Astrocyte of the cerebellum (primary cell): ENCODE measurements around the gene FSTL4.

ENCODE experiments used
- DNase-seq: peaks from one replicate; pipeline ENCODE4 v3.0.0-alpha.2; 2011; ENCODE audit warnings: low read depth
- H3K4me3 ChIP-seq: 2 replicates; pipeline ENCODE4 v1.5.1; 2011; ENCODE audit warnings: mild to moderate bottlenecking, low read depth, low read length, moderate library complexity
- CTCF ChIP-seq: IDR thresholded peaks from 2 replicates; pipeline ENCODE4 v1.5.1; 2012; ENCODE audit warnings: low read length, low read depth, moderate library complexity, mild to moderate bottlenecking; ENCODE audit errors: missing control alignments
- in situ Hi-C: cut with HindIII; loops from 2 replicates; pipeline ENCODE4 v1.10.0; 2017; ENCODE audit warnings: low sequenced_read_pairs

Gene FSTL4

DNA sequence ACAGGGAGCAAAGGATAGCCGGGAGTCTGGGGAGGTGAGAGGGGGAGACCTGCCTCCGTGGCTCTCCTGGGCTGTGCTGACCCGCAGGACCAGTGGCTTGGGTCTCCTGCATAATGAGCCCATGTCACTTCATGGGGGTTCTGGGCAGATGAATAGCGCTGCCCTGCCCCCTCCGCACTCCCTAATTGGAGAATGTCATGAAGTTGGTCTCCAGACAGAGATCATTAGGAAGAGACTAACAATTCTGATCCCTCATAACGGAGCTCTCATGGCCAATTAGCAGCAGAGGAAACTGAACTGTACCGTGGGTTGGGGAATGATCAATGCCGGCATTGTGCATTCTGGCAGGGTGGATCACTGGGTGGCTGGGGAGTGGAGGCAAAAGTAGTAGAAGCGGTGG lies 186.1 kb downstream of the FSTL4 start:
- no peak for DNase-seq
- no peak for TF ChIP-seq CTCF
- in situ Hi-C loops: loop anchor here (5.0 kb wide), 1 partner anchor 49 kb away; no protein-coding TSS in a partner anchor
- no peak overlapping the region for H3K4me3 ChIP-seq

DNA sequence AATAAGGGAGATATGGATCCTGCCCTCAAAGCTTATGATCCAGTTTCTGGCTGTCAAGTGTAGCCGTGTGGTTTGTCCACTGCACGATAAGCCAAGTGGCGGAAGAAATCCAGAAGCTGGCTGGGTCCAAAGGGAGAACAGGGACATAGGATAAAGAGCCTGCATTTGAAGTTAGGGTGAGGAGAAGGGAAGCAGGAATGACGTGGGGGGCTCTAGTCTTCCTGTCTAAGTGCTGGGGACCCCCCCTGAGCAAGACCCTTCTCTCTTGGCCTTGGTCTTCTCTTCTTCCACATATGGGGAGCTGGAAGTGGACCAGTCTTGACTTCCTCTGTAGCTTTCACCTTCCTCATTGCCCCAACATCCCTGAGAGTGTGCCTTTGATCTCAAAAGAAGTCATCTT lies 186.6 kb downstream of the FSTL4 start:
- no peak for TF ChIP-seq CTCF
- DNase-seq: no peak
- in situ Hi-C loops: loop anchor here (5.0 kb wide), 1 partner anchor 48 kb away; no protein-coding TSS in a partner anchor
- H3K4me3 ChIP-seq: no peak overlapping the region

DNA sequence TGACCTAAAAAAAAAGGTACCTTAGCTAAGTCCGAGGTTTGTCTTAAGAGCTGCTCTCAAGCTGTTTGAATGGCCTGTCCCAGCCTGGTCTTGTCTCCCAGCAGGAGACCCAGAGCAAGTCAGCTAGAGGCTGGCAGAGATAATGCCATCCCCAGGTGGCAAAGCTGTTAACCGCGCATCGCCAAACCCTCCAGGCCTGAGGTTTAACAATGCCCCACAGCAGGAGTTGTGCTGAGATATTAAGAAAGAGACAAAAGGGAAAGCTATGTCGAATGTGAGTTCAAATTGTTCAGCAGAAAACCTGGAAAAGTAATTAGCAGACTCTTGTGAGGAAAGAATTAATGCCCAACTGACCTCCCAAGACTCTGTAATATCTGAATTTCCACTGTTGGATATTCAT lies 187.1 kb downstream of the FSTL4 start:
- TF ChIP-seq CTCF: no peak

DNA sequence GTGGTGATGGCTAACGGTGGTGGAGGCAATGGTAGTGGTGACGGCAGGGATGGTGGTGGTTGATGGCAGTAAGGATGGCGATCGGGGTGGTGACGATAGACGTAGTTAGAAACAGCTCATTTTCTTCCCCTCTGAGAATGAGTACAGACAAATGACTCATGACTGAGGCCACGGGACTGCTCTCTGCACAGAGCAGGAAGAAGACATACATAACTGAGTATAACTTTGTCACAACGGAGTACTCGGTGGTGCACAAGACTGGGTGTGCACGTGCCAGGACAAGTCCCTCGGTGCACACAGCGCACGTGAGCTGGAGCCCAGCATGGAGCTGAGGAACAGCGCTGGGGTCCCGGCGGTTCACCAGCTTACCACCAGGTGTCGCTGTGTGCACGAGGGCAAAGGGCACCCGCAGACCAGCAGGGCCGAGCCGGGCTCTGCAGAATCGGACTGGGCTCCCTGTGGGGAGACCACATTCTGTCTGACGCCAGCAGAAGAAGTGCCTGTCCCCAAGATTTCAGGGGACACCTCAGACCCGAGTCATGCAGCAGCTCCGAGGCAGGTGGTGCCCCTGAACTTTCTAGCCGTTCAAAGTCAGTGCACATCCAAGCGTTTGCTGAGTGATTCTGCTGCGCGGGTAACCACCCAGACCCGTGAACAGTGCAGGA lies 188.6 kb downstream of the FSTL4 start:
- in situ Hi-C loops: no loop called here
- TF ChIP-seq CTCF: peak; percentile 74
- H3K4me3 ChIP-seq: no peak overlapping the region
- no peak for DNase-seq

More for the DNA sequence above, 187.1 kb downstream of the FSTL4 start:
- H3K4me3 ChIP-seq: no peak overlapping the region
- no peak for DNase-seq
- in situ Hi-C loops: loop anchor here (5.0 kb wide), 1 partner anchor 48 kb away; no protein-coding TSS in a partner anchor

DNA sequence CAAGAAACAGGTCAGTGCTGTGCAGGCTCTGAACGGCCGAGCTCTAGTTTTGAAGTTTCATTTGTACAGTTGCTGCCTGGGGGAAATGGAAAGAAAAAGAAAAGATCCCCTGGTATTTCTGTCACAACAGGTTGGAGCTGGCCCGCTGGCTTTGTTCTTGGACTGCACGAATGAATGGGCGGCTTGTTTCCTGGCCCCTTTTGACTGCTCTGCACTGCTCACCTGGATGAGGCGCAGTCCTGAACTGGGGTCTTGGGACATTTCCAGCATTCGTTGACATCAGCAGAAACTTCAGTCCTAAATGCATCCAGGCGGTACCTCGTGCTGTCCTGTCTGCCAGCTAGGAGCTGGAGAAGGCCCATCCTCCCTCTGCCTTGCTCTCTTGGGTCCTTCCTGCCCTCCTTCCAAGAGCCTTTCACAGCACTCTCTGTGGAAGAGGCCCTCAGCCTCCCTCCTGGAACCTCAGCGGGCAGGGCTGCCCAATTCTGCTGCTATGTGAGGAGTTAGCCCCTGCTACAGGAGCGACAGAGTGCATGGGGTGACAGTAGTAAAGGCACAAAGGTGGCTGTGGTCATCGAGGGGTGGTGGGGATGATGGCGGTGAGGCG lies 189.2 kb downstream of the FSTL4 start:
- TF ChIP-seq CTCF: no peak
- H3K4me3 ChIP-seq: no peak overlapping the region
- in situ Hi-C loops: no loop called here
- no peak for DNase-seq

GRCh38 chr5:133421806-133422205 lies 190.5 kb downstream of the FSTL4 start:
- in situ Hi-C loops: no loop called here
- TF ChIP-seq CTCF: no peak
- H3K4me3 ChIP-seq: no peak overlapping the region
- no peak for DNase-seq
